Stomach smooth muscle (tissue), 2 donors: ENCODE measurements around the gene CLCNKB.
A peak's percentile ranks its signal among the peaks of the same experiment; 100 is the strongest.
"Not testable (repeated sequence)": the region's sequence is repeated elsewhere in the genome, so short reads cannot be mapped to it uniquely, and the experiment has no call there.

ENCODE experiments used
- H3K27ac ChIP-seq: one replicate; pipeline ENCODE4 v1.7.0; 2013; ENCODE audit warnings: mild to moderate bottlenecking, low read length, inconsistent platforms
- H3K27me3 ChIP-seq, 2 donors: one replicate each; pipeline ENCODE4 v1.7.0; 2013; ENCODE audit warnings: low read length in 2 of 2; ENCODE audit not compliant: insufficient read depth in 2 of 2, control insufficient read depth in 1 of 2
- H3K36me3 ChIP-seq, 2 donors: one replicate each; pipeline ENCODE4 v1.7.0; 2013; ENCODE audit warnings: low read length in 2 of 2; ENCODE audit not compliant: control insufficient read depth in 2 of 2, insufficient read depth in 2 of 2
- H3K4me1 ChIP-seq: one replicate; pipeline ENCODE4 v1.7.0; 2013; ENCODE audit warnings: low read length; ENCODE audit not compliant: control insufficient read depth, insufficient read depth
- H3K4me3 ChIP-seq, 2 donors: one replicate each; pipeline ENCODE4 v1.7.0; 2013; ENCODE audit warnings: low read length in 2 of 2
- H3K9ac ChIP-seq, 2 donors: one replicate each; pipeline ENCODE4 v1.7.0; 2013; ENCODE audit warnings: low read length in 2 of 2, mild to moderate bottlenecking in 1 of 2
- H3K9me3 ChIP-seq, 2 donors: one replicate each; pipeline ENCODE4 v1.7.0; 2013; ENCODE audit warnings: low read length in 2 of 2; ENCODE audit not compliant: control insufficient read depth in 2 of 2
- donor health status: healthy.
- donor health status: Pancreatic carcinoma.

The CLCNKB gene

DNA sequence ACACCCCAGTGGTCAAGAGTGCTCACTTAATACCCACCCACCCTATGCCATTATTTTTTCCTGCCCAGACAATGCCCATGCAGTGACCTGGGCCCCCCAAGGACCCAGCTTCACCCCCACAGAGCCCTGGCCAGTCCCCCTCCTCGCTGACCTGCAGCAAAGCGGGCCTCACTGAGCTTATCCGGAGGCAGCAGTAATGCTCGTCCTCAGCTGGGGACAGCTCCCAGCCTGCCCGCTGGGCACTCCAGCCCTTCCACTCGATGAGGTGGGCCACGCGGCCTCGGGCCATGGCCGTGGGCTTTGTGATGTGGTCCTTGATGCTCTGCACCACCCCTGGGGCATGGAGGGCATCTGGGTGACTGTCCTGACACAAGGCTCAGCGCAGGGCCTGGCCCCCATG is 7.1 kb upstream of the CLCNKB start:
- H3K4me3 ChIP-seq, H3K9me3 ChIP-seq, H3K27me3 ChIP-seq, H3K9ac ChIP-seq, H3K27ac ChIP-seq, H3K36me3 ChIP-seq, H3K4me1 ChIP-seq: not testable (repeated sequence)

DNA sequence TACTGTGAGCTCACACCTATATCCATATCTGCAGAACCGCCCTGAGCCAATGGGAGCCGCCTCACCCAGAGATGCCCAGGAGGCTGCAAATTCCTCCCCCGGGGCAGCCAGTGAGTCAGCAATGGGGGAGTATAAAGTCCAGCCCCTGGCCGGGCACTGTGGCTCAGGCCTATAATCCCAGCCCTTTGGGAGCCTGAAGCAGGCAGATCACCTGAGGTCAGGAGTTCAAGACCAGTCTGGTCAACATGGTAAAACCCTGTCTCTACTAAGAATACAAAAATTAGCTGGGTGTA is 5.0 kb upstream of the CLCNKB start:
- no peak overlapping the region for H3K9ac ChIP-seq
- H3K27ac ChIP-seq = no peak overlapping the region
- no peaks in the 10 kb centered on the region for H3K4me1 ChIP-seq
- no peaks in the 10 kb centered on the region for H3K9me3 ChIP-seq
- no peaks in the 10 kb centered on the region for H3K36me3 ChIP-seq
- no peaks in the 10 kb centered on the region for H3K27me3 ChIP-seq
- no peak overlapping the region for H3K4me3 ChIP-seq

- H3K9me3 ChIP-seq, H3K36me3 ChIP-seq, H3K27ac ChIP-seq, H3K9ac ChIP-seq, H3K4me3 ChIP-seq, H3K4me1 ChIP-seq, H3K27me3 ChIP-seq: not testable (repeated sequence)
Measured at GRCh38 chr1:16039871-16040270, 3.7 kb upstream of the CLCNKB start.

DNA sequence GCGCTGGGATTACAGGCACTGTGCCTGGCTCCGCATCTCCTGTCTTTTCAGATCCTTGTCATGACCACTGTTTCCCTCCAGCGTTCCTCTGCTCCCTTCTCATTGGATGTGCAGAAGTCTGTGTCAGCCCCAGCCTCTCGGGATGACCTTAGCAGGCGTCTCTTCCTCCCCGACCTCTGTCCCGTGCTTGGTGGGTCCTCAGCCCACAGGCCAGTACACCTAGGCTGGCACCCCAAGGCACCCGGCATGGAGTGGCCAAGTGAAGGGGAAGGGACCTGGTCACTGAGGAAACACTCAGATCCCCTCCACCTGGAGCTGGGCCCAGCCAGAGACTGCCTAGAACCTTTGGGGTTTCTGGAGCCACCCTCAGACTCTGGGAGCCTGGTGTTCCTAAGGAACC is 2.4 kb upstream of the CLCNKB start:
- Histone ChIP-seq H3K9me3 (no peaks in the 10 kb centered on the region), H3K4me1 (no peaks in the 10 kb centered on the region), H3K4me3 (no peak overlapping the region), H3K9ac (no peak overlapping the region), H3K36me3 (no peaks in the 10 kb centered on the region), H3K27ac (no peak overlapping the region), H3K27me3 (no peaks in the 10 kb centered on the region)

- Histone ChIP-seq H3K27me3 (no peaks in the 10 kb centered on the region), H3K9ac (no peak overlapping the region), H3K4me1 (no peaks in the 10 kb centered on the region), H3K4me3 (no peak overlapping the region), H3K9me3 (no peaks in the 10 kb centered on the region), H3K36me3 (no peaks in the 10 kb centered on the region), H3K27ac (no peak overlapping the region)
Measured at GRCh38 chr1:16042096-16042495, 1.5 kb upstream of the CLCNKB start.

DNA sequence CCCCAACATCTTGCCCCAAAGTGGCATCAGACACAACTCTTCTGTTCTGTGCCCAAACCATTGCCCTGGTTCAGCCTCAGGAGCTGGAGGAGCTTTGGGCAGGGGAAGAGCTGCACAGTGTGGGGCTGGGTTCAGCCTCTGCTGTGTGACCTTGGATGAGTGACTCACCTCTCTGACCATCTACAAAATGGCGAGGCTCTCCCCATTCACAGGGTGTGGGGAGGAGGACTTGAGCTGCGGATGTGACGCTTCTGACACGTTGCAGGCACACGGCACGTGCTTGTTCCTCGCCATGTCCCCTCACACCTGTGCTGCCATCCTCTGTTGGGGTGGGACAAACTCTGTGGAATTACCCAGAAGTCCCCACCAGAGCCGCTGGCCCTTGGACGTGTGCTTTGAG is 928 bp upstream of the CLCNKB start:
- H3K27me3 ChIP-seq, H3K9ac ChIP-seq, H3K36me3 ChIP-seq: not testable (repeated sequence)

DNA sequence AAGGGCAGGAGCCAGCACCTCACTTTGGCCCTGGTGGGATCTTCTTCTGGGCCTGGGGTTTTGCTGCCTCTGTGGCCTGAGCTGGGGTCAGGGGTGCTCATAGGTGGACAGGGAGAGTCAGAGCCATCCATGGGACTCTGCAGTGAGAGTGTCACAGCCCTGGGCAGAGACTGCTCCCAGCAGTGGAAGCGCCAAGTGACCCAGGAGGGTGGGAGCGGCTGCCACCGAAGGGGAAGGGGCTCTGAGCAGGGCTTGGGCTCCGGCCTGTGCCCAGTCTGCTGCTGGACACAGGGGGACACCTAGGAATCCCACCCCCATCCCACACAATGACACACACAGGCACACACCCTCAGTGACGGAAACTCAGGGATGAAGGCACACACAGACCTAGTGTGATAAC is 368 bp downstream of the CLCNKB start:
- Histone ChIP-seq H3K9ac (no peak overlapping the region), H3K4me1 (peaks cover 3% of the 10 kb centered on the region), H3K36me3 (no peaks in the 10 kb centered on the region), H3K27me3 (no peaks in the 10 kb centered on the region), H3K9me3 (no peaks in the 10 kb centered on the region), H3K27ac (no peak overlapping the region), H3K4me3 (no peak overlapping the region)

More for the DNA sequence above, 928 bp upstream of the CLCNKB start:
- not testable (repeated sequence) for H3K27ac ChIP-seq, H3K9me3 ChIP-seq, H3K4me3 ChIP-seq, H3K4me1 ChIP-seq

DNA sequence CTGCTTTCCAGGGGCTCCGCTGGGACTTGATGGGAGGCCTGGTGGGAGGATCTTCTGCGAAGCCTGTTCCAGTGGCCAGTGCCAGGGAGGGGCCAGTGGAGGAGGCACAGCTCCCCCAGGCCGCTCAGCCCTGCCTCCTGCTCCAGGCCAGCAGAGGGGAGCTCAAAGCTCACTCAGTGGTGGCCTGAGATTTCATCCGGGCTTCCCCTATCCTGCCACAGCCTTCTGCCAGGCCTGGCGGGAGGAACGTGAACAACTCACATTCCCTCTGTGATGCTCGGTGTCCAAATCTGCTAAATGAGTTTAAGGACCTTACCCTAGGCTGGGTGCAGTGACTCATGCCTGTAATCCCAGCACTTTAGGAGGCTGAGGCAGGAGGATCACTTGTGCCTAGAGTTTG is 3.3 kb downstream of the CLCNKB start:
- Histone ChIP-seq H3K9ac (no peak overlapping the region), H3K27ac (no peak overlapping the region), H3K4me1 (peaks cover 3% of the 10 kb centered on the region), H3K9me3 (no peaks in the 10 kb centered on the region), H3K36me3 (no peaks in the 10 kb centered on the region), H3K4me3 (no peak overlapping the region), H3K27me3 (no peaks in the 10 kb centered on the region)

GRCh38 chr1:16047791-16048475 is 4.4 kb downstream of the CLCNKB start:
- Histone ChIP-seq H3K36me3 (no peaks in the 10 kb centered on the region), H3K4me3 (peak overlapping the region; percentile 67 to 69), H3K27me3 (no peaks in the 10 kb centered on the region), H3K27ac (no peak overlapping the region), H3K9ac (no peak overlapping the region), H3K9me3 (no peaks in the 10 kb centered on the region), H3K4me1 (peaks cover 3% of the 10 kb centered on the region)

- peak overlapping the region; percentile 13 to 53 for H3K9ac ChIP-seq
- H3K4me1 ChIP-seq = peaks cover 3% of the 10 kb centered on the region
Measured at GRCh38 chr1:16048573-16049189, 5.1 kb downstream of the CLCNKB start.

GRCh38 chr1:16050328-16050727 is 6.7 kb downstream of the CLCNKB start:
- Histone ChIP-seq H3K27ac (no peak overlapping the region), H3K36me3 (no peaks in the 10 kb centered on the region), H3K9ac (no peak overlapping the region), H3K4me1 (peaks cover 3% of the 10 kb centered on the region), H3K4me3 (no peak overlapping the region), H3K9me3 (no peaks in the 10 kb centered on the region), H3K27me3 (no peaks in the 10 kb centered on the region)

More at GRCh38 chr1:16048573-16049189, 5.1 kb downstream of the CLCNKB start:
- H3K27ac ChIP-seq = no peak overlapping the region
- H3K4me3 ChIP-seq = peak overlapping the region; percentile 67 to 69
- no peaks in the 10 kb centered on the region for H3K27me3 ChIP-seq
- no peaks in the 10 kb centered on the region for H3K36me3 ChIP-seq
- H3K9me3 ChIP-seq = no peaks in the 10 kb centered on the region
